Fibroblast of pulmonary artery (primary cell): ENCODE data around the gene AKR7A2.

ENCODE experiments used
- DNase-seq: peaks from one replicate; pipeline ENCODE4 v3.0.0-alpha.2; 2010; ENCODE audit warnings: low read depth
- H3K4me3 ChIP-seq: replicated peaks from 2 replicates; pipeline ENCODE4 v1.5.1; 2011; ENCODE audit warnings: low read depth, mild to moderate bottlenecking, control low read depth, low read length, moderate library complexity
- CTCF ChIP-seq: IDR thresholded peaks from 2 replicates; pipeline ENCODE4 v1.5.1; 2011; ENCODE audit warnings: mild to moderate bottlenecking, control low read depth, low read length, inconsistent platforms; ENCODE audit errors: missing control alignments

AKR7A2 gene

GRCh38 chr1:19319196-19319595, 7.3 kb upstream of the AKR7A2 start:
- TF ChIP-seq CTCF = no peak
- no peak for DNase-seq
- H3K4me3 ChIP-seq = no peak overlapping the region

- no peak for TF ChIP-seq CTCF
- no peak for DNase-seq
- no peak overlapping the region for H3K4me3 ChIP-seq
Measured at GRCh38 chr1:19317126-19317910, 5.4 kb upstream of the AKR7A2 start.

GRCh38 chr1:19315378-19316198, 3.6 kb upstream of the AKR7A2 start:
- DNase-seq = peak; percentile 47
- no peak overlapping the region for H3K4me3 ChIP-seq
- no peak for TF ChIP-seq CTCF

- no peak overlapping the region for H3K4me3 ChIP-seq
- TF ChIP-seq CTCF = no peak
- no peak for DNase-seq
Measured at GRCh38 chr1:19313961-19314882, 2.3 kb upstream of the AKR7A2 start.

GRCh38 chr1:19313636-19313959, 1.7 kb upstream of the AKR7A2 start:
- no peak for DNase-seq
- no peak for TF ChIP-seq CTCF
- no peak overlapping the region for H3K4me3 ChIP-seq

GRCh38 chr1:19312782-19313635, 1.1 kb upstream of the AKR7A2 start:
- TF ChIP-seq CTCF = no peak
- peak overlapping the region; percentile 72 for H3K4me3 ChIP-seq
- DNase-seq = no peak
